HTERT RPE-1 (cell line): ENCODE results near the gene PIP4K2A.
"Not testable (repeated sequence)": the region's sequence is repeated elsewhere in the genome, so short reads cannot be mapped to it uniquely, and the experiment has no call there.

Experiments
- in situ Hi-C: fragments of 300-500 bp; cut with MboI; formaldehyde crosslinking; loops from 4 replicates; pipeline ENCODE4 v1.14.3; 2020; ENCODE audit warnings: low sequenced_read_pairs

PIP4K2A gene

DNA sequence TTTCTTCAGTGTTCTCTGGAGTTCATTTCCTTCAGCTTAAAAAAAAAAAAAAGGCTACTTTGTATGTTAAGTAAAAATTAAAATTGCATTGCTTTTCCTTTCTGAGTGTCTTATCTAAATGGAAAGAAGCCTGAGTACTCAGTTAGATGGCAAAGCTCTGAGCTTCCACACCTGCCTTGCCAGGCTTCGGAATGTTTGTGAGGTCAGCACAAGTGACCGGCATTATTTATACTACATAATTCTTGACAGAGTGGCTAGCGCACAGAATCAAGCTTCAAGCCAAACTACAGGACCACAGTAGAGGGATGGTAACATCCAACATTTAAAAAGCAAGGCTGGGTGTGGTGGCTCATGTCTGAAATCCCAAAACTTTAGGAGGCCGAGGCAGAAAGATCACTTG lies 17.3 kb downstream of the PIP4K2A start:
- in situ Hi-C loops = no loop called here

DNA sequence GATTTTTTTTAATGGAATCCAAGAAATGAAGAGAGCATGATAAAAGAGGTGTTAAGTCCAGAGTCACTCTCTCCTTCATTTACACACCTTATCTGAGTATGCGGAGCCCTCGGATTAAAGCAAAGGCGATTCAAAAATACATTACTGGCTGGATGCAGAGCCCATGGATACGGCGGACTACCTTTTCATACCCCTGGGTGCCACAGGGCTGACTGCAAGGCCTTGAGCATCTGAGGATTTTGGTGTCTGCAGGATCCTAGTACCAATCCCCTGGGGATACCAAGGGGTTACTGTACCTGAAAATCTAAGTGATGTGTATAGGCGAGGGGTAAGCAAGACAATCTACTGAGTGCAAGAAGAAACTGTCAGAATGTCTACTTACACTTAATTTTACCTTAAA lies 20.5 kb downstream of the PIP4K2A start:
- in situ Hi-C loops = no loop called here

GRCh38 chr10:22693371-22693784 lies 21.0 kb downstream of the PIP4K2A start:
- in situ Hi-C loops = no loop called here

- in situ Hi-C loops = not testable (repeated sequence)
These were observed 22.3 kb downstream of the PIP4K2A start for GRCh38 chr10:22692119-22692518.

DNA sequence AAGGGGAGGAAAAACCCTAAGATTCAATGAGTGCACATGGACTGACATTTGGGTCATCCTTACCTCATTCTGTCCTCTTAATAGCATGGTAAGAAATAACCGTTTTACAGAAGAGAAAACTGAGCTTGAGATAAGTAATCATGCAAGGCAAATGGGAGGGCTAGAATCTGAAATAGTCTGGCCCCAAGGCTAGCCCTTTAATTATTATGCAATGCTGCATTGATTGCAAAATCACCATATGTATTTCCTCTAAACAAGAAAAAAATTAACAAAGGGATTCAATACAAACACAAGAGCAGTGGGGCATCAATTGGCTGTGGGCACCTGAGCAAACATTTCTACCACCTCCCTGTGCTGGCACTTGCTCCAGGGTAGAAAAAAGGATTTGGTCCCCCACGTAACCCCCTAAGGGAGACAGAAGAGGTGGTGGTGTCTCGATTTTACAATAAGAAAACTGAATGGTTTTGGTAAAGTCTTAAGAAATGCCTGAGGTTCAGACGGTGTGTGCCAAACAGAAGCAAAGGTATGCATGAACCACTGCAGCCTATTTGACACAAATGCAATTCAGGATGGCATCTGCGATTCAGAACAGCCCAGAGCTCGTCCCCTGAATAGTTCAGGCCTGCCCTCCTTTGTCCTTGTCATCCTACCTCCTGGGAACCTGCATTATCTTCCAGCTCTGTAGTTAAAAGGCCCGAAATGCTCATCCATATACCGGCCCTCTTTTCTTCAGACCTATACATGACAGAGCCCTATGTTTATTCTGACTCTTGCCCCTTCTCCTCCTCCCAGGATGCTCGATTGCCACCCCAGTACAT lies 23.6 kb downstream of the PIP4K2A start:
- in situ Hi-C loops = no loop called here

- in situ Hi-C loops = no loop called here
These were observed 24.2 kb downstream of the PIP4K2A start for GRCh38 chr10:22690158-22690557.

DNA sequence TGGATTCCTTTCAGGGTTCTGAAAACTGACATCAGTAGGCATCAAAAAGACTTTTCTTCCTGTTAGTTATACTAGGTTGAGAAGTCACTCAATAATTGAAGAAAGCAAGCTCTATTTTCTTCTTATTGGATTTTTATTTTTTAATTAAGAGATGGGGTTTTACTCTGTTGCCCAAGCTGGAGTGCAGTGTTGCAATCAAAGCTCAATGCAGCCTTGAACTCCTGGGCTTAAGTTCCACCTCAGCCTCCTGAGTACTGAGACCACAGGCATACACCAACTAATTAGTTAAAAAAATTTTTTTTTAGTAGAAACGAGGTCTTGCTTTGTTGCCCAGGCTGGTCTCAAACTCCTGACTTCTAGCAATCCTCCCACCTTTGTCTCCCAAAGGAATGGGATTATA lies 28.0 kb downstream of the PIP4K2A start:
- in situ Hi-C loops = no loop called here

GRCh38 chr10:22685926-22686325 lies 28.5 kb downstream of the PIP4K2A start:
- in situ Hi-C loops = no loop called here

GRCh38 chr10:22684699-22685098 lies 29.7 kb downstream of the PIP4K2A start:
- in situ Hi-C loops = no loop called here

DNA sequence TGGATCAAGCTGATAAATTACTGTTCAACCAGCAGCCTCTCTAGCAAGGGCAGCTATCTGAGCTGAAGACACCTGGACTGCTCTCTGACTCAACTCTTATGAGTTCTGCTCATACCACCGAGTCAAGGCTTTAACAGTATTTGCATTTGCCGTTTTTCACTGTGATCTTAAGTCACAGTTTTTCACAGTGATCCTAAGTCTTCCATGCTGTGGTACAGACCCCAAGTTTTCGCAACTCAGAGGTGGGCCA lies 31.3 kb downstream of the PIP4K2A start:
- in situ Hi-C loops = no loop called here

- in situ Hi-C loops = no loop called here
These were observed 31.9 kb downstream of the PIP4K2A start for GRCh38 chr10:22682237-22683139.

GRCh38 chr10:22681783-22682183 lies 32.6 kb downstream of the PIP4K2A start:
- in situ Hi-C loops = no loop called here

- in situ Hi-C loops = no loop called here
These were observed 33.1 kb downstream of the PIP4K2A start for GRCh38 chr10:22681301-22681700.

GRCh38 chr10:22679608-22680007 lies 34.8 kb downstream of the PIP4K2A start:
- in situ Hi-C loops = no loop called here

GRCh38 chr10:22677333-22677732 lies 37.0 kb downstream of the PIP4K2A start:
- in situ Hi-C loops = no loop called here

- in situ Hi-C loops = no loop called here
These were observed 37.9 kb downstream of the PIP4K2A start for GRCh38 chr10:22676435-22676834.

DNA sequence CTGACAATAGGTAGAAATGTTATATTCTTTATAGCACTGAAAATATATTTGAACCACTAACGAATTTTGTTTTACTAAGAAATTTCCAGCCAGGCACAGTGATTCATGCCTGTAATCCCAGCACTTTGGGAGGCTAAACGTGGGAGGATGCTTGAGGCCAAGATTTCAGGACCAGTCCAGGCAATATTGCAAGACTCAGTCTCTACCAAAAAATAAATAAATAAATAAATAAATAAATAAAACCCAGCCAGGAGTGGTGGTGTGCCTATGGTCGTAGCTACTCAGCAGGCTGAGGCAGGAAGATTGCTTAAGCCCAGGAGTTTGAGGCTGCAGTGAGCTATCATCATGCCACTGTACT lies 39.8 kb downstream of the PIP4K2A start:
- in situ Hi-C loops = no loop called here

DNA sequence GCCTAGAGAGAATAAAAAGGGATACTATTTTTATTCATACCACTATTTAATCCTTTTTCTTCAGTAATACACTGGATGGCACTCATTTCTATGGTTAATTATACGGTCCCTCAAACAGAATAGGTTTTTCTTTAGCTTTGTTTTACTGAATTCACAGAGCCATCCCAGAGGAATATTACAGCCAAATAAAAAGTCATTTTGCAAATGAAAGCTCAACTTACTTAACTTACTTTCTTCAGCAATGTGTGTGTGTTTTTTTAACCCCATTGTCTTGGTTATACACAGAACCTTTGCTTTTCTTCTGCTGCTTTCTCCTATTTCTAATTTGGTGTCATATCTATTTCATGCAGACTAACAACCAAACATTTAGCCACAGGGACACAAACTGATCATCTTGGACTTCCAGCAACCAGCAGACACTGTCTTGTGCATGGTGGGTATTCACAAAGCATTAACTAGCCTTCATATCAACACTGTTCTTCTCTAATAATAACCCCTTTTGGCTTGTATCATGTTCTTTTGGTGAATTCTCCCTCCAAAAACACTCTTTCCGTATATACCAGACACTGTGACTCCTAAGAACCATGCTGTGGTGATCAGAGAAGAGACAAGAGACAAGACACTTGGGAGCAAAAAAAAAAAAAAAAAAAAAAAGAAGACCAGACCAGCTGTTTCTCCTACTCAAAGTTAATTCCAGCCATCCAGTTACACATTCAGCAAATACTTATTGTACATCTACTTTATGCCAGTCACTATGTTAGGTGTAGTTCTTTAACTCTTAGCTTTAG lies 40.4 kb downstream of the PIP4K2A start:
- in situ Hi-C loops = no loop called here

GRCh38 chr10:22673091-22673392 lies 41.3 kb downstream of the PIP4K2A start:
- in situ Hi-C loops = no loop called here

DNA sequence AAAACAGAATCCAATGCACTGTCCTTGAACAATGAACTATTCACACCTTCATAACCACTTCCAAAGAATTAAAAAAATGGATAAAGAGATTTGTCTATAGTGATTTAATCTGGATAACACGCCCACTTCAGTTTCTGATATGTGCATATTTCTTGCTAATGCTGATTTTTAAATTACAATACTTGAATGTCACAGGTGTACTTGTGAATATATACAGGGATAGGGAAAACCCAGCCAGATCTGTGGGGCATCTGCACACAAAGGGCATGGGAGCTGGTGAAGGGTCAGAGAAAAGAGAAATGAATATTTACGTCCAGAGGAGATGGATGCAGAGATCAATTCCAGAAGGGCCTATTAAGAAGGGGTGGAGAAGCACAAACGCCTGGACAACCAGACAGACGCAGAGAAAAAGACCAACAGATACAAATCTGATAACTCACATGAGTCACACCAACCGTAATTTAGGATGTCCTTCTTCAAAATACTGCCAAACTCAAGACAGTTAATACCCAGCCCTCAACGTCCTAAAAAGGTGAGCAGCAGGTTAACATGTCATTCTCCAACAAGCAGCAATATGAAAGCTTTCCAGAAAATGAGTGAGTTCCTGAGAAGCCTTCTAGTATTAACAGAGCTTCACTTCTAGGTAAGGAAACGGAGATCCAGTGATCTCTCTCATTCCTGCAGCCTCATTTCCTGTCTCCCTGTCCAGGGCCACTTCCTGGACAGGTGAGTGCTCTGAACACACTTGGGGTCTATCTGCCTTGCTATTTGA lies 41.9 kb downstream of the PIP4K2A start:
- in situ Hi-C loops = no loop called here

DNA sequence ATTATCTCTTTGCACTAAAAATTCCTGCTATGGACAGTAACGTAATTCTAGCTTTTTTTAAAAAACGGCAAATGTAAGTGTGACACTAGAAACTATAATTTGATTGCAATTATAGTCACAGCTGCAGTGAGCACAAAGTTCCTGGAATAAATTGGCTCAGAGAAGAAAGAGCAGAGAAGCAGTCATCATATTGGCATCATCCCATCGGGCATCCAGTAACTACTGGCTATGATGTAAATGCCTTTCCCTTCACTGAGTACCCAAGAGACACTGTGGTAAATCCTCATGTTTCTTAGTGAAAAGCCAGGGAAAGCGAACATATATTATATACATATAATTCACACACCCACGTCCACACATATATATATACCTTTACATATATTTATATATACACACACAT lies 43.6 kb downstream of the PIP4K2A start:
- in situ Hi-C loops = no loop called here
